Activated CD8-positive, alpha-beta memory T cell treated with anti-CD3 and anti-CD28 coated beads, Interleukin-2, amount 50 U/mL, for 4 hours (primary cell): ENCODE data around the gene ANKS3.

Source experiments
- DNase-seq: peaks from one replicate; pipeline ENCODE4 v3.0.0-alpha.2; 2020

Gene ANKS3

GRCh38 chr16:4724661-4725270, 9.3 kb downstream of the ANKS3 start:
- DNase-seq, result no peak

- no peak for DNase-seq
Measured at GRCh38 chr16:4723071-4723767, 10.9 kb downstream of the ANKS3 start.

- DNase-seq, result no peak
Measured at GRCh38 chr16:4718466-4718865, 15.6 kb downstream of the ANKS3 start.

GRCh38 chr16:4714996-4715395, 19.1 kb downstream of the ANKS3 start:
- no peak for DNase-seq

- DNase-seq, result no peak
Measured at GRCh38 chr16:4713663-4714501, 20.2 kb downstream of the ANKS3 start.

- DNase-seq, result no peak
Measured at GRCh38 chr16:4709481-4709880, 24.6 kb downstream of the ANKS3 start.

GRCh38 chr16:4706871-4707270, 27.2 kb downstream of the ANKS3 start:
- DNase-seq, result no peak

GRCh38 chr16:4704913-4705312, 29.2 kb downstream of the ANKS3 start:
- no peak for DNase-seq

GRCh38 chr16:4704491-4704890, 29.6 kb downstream of the ANKS3 start:
- no peak for DNase-seq

- DNase-seq, result no peak
Measured at GRCh38 chr16:4703906-4704305, 30.2 kb downstream of the ANKS3 start.

- DNase-seq, result no peak
Measured at GRCh38 chr16:4702466-4702808, 31.6 kb downstream of the ANKS3 start.

- no peak for DNase-seq
Measured at GRCh38 chr16:4701791-4702465, 32.1 kb downstream of the ANKS3 start.

GRCh38 chr16:4700997-4701743, 32.9 kb downstream of the ANKS3 start:
- no peak for DNase-seq

- DNase-seq, result peak; percentile 52
Measured at GRCh38 chr16:4700380-4700996, 33.6 kb downstream of the ANKS3 start.

GRCh38 chr16:4699046-4699556, 35.0 kb downstream of the ANKS3 start:
- DNase-seq, result no peak

- DNase-seq, result no peak
Measured at GRCh38 chr16:4698321-4699045, 35.6 kb downstream of the ANKS3 start.

GRCh38 chr16:4697848-4698291, 36.2 kb downstream of the ANKS3 start:
- no peak for DNase-seq

GRCh38 chr16:4696905-4697847, 36.9 kb downstream of the ANKS3 start:
- DNase-seq, result no peak

GRCh38 chr16:4696172-4696904, 37.7 kb downstream of the ANKS3 start:
- DNase-seq, result no peak
